Testis (tissue), 3 donors: ENCODE data around the gene SLC35B2. TPM values are rescaled to one million over a fixed set of nuclear protein-coding genes. Genes with fewer than 3 reads are reported as not detected.

ENCODE experiments used
- DNase-seq: peaks from one replicate; pipeline ENCODE4 v3.0.0-alpha.2; 2019
- H3K27ac ChIP-seq, 2 donors: fragments of 200-600 bp; sonication (generic); one replicate each; pipeline ENCODE4 v1.5.1; 2019
- H3K27me3 ChIP-seq: fragments of 200-600 bp; sonication (generic); one replicate; pipeline ENCODE4 v1.5.1; 2019
- H3K36me3 ChIP-seq: fragments of 200-600 bp; sonication (generic); one replicate; pipeline ENCODE4 v1.5.1; 2017; ENCODE audit warnings: low read depth; ENCODE audit errors: missing control alignments
- H3K4me1 ChIP-seq: fragments of 200-600 bp; sonication (generic); one replicate; pipeline ENCODE4 v1.5.1; 2019
- H3K4me3 ChIP-seq, 2 donors: fragments of 200-600 bp; sonication (generic); one replicate each; pipeline ENCODE4 v1.5.1; 2017 to 2019
- H3K9me3 ChIP-seq: fragments of 200-600 bp; sonication (generic); one replicate; pipeline ENCODE4 v1.5.1; 2017
- CTCF ChIP-seq, 3 experiments: fragments of 450-650 bp in 2 of 3; fragments of 200-600 bp in 1 of 3; sonication (generic) in 1 of 3; IDR thresholded peaks; one replicate each; pipeline ENCODE4 v1.5.1; 2016 to 2019; ENCODE audit warnings: antibody characterized with exemption in 3 of 3, mild to moderate bottlenecking in 2 of 3, moderate library complexity in 1 of 3
- POLR2A ChIP-seq: fragments of 450-650 bp; IDR thresholded peaks from one replicate; pipeline ENCODE4 v1.6.1; 2017; ENCODE audit warnings: antibody characterized with exemption, mild to moderate bottlenecking, moderate library complexity
- WGBS, 2 donors: methylation state at CpG; one replicate each; pipeline ENCODE4 v1.1.5; 2018; 5-methylcytosine and 5-hydroxymethylcytosine counted together
- intact Hi-C: fragments of 100-400 bp; cut with DNase I; formaldehyde crosslinking; loops from one replicate; pipeline ENCODE4 v1.15.1; 2023; ENCODE audit warnings: low total_unique reads
- polyA plus RNA-seq: library from polyadenylated mRNA; stranded (reverse); fragments of 350-450 nt; fragmentation: Illumina TruSeq; extraction: RNeasy Lipid Tissue Mini Kit (QIAGEN cat#74804); gene quantifications from one replicate; pipeline ENCODE4 v1.2.3, GENCODE V29; 2014; ENCODE audit warnings: low read depth, low replicate concordance; ENCODE audit not compliant: insufficient read depth
- total RNA-seq, 2 donors: library from RNA; depleted of rRNA; stranded (reverse); fragments of >200 nt; gene quantifications; one replicate each; pipeline ENCODE4 v1.2.3, GENCODE V29; 2016

The SLC35B2 gene
- total and polyA plus RNA-seq, 3 donors from 2014 or later = 32.1 to 49.8 (median 42.4) TPM

- Histone ChIP-seq H3K4me1 (peaks cover 66% of the 10 kb centered on the region), H3K4me3 (no peak overlapping the region), H3K9me3 (no peaks in the 10 kb centered on the region), H3K27ac (peak overlapping the region; percentile 20 to 58), H3K36me3 (no peaks in the 10 kb centered on the region), H3K27me3 (no peaks in the 10 kb centered on the region)
- no peak for DNase-seq
- intact Hi-C loops = loop anchor here (10.0 kb wide), 1 partner anchor 55 kb away; no protein-coding TSS in a partner anchor
- TF ChIP-seq POLR2A (no peak), CTCF (IDR thresholded peaks at IDR 0.05) (no peak)
- 73 to 85% methylated on average over 5 to 10 of the region's 10 CpGs for WGBS, 2 donors
These were observed 27.2 kb downstream of the SLC35B2 start for GRCh38 chr6:44230034-44230675.

- Histone ChIP-seq H3K27ac (peak overlapping the region in 1 of 2 donors; percentile 58), H3K9me3 (no peaks in the 10 kb centered on the region), H3K4me1 (peaks cover 66% of the 10 kb centered on the region), H3K4me3 (no peak overlapping the region), H3K27me3 (no peaks in the 10 kb centered on the region), H3K36me3 (no peaks in the 10 kb centered on the region)
- WGBS, 2 donors = 57 to 67% methylated on average over 11 of the region's 11 CpGs
- intact Hi-C loops = loop anchor here (10.0 kb wide), 1 partner anchor 55 kb away; no protein-coding TSS in a partner anchor
- no peak for DNase-seq
- no peak for TF ChIP-seq POLR2A
- TF ChIP-seq CTCF (IDR thresholded peaks at IDR 0.05) = no peak
These were observed 27.8 kb downstream of the SLC35B2 start for GRCh38 chr6:44229376-44230033.

- Histone ChIP-seq H3K4me3 (no peak overlapping the region), H3K4me1 (peaks cover 66% of the 10 kb centered on the region), H3K27me3 (no peaks in the 10 kb centered on the region), H3K9me3 (no peaks in the 10 kb centered on the region), H3K27ac (peak overlapping the region; percentile 44 to 84), H3K36me3 (no peaks in the 10 kb centered on the region)
- intact Hi-C loops = no loop called here
- 50 to 60% methylated on average over 3 to 5 of the region's 5 CpGs for WGBS, 2 donors
- no peak for DNase-seq
- TF ChIP-seq POLR2A (no peak), CTCF (IDR thresholded peaks at IDR 0.05) (no peak)
These were observed 28.5 kb downstream of the SLC35B2 start for GRCh38 chr6:44228836-44229235.

GRCh38 chr6:44228433-44228832, 28.9 kb downstream of the SLC35B2 start:
- no peak overlapping the region for H3K4me3 ChIP-seq
- H3K36me3 ChIP-seq = no peaks in the 10 kb centered on the region
- no peaks in the 10 kb centered on the region for H3K27me3 ChIP-seq
- DNase-seq = no peak
- intact Hi-C loops = no loop called here
- H3K9me3 ChIP-seq = no peaks in the 10 kb centered on the region
- TF ChIP-seq POLR2A (no peak), CTCF (IDR thresholded peaks at IDR 0.05) (no peak)
- 91 to 100% methylated on average over 3 to 7 of the region's 7 CpGs for WGBS, 2 donors
- H3K27ac ChIP-seq = peak overlapping the region; percentile 44 to 84
- H3K4me1 ChIP-seq = peaks cover 63% of the 10 kb centered on the region
